ENCODE results near the gene ITGA3. TPM values are rescaled to one million over a fixed set of nuclear protein-coding genes. Genes with fewer than 3 reads are reported as not detected.

The ITGA3 gene
- total RNA-seq, 2 donors from 2014 or later, result 16.6 to 21.7 TPM

- Histone ChIP-seq H3K27ac (ENCODE audit: low read depth, low read length) (no peak overlapping the region), H3K9me3 (ENCODE audit: control insufficient read depth, low read length) (no peaks in the 10 kb centered on the region), H3K9ac (ENCODE audit: extremely low read depth, low read length, poor library complexity, severe bottlenecking) (no peak overlapping the region), H3K27me3 (ENCODE audit: control insufficient read depth, insufficient read depth, low read length, poor library complexity, severe bottlenecking) (no peaks in the 10 kb centered on the region), H3K4me1 (ENCODE audit: control insufficient read depth, insufficient read depth, low read length) (peaks cover 8% of the 10 kb centered on the region), H3K4me3 (ENCODE audit: low read length) (no peak overlapping the region), H3K36me3 (ENCODE audit: control insufficient read depth, insufficient read depth, low read length) (no peaks in the 10 kb centered on the region)
- Mint-ChIP-seq H3K9me3 (no peaks in the 10 kb centered on the region), H3K27me3 (ENCODE audit: insufficient read depth) (peaks cover 20% of the 10 kb centered on the region), H3K36me3 (ENCODE audit: low read depth) (no peaks in the 10 kb centered on the region), H3K4me3 (no peak overlapping the region), H3K4me1 (peaks cover 20% of the 10 kb centered on the region), H3K27ac (no peak overlapping the region)
- no peak for DNase-seq
- 83 to 86% methylated on average over 5 to 7 of the region's 7 CpGs for WGBS, 2 experiments (ENCODE audit: insufficient coverage in 1 of 2, insufficient read length in 1 of 2)
- TF ChIP-seq CTCF (conservative IDR thresholded peaks at IDR 0.05), result no peak
These were observed 64.8 kb downstream of the ITGA3 start for GRCh38 chr17:50120475-50121253.

DNA sequence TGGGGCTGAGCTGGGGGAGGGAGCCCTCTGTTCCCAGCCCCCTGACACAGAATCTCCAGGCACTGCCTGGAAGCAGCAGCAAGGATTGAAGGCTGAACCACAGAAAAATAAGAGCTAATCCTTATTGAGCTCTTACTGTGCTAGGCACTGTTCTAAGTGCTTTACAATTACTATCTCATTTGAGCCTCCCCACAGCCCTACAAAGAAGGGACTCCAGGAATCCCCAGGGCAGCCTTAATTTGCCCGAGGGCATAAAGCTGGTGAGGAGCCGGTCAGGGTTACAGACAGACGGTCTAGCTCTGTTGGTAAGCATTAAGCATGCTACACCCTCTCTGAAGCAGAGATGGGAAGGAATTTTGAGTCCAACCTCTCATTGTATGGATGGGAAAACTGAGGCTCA is 67.0 kb downstream of the ITGA3 start:
- H3K27ac ChIP-seq (ENCODE audit: low read depth, low read length), result no peak overlapping the region
- TF ChIP-seq CTCF (conservative IDR thresholded peaks at IDR 0.05), result no peak
- peaks cover 5% of the 10 kb centered on the region for H3K4me1 ChIP-seq (ENCODE audit: control insufficient read depth, insufficient read depth, low read length)
- H3K27me3 ChIP-seq (ENCODE audit: control insufficient read depth, insufficient read depth, low read length, poor library complexity, severe bottlenecking), result no peaks in the 10 kb centered on the region
- no peak overlapping the region for H3K4me3 Mint-ChIP-seq
- peaks cover 24% of the 10 kb centered on the region for H3K27me3 Mint-ChIP-seq (ENCODE audit: insufficient read depth)
- H3K27ac Mint-ChIP-seq, result no peak overlapping the region
- no peaks in the 10 kb centered on the region for H3K9me3 Mint-ChIP-seq
- 77 to 85% methylated on average over 3 of the region's 3 CpGs for WGBS, 2 experiments (ENCODE audit: insufficient coverage in 1 of 2, insufficient read length in 1 of 2)
- no peaks in the 10 kb centered on the region for H3K9me3 ChIP-seq (ENCODE audit: control insufficient read depth, low read length)
- no peak for DNase-seq
- peaks cover 22% of the 10 kb centered on the region for H3K4me1 Mint-ChIP-seq
- no peak overlapping the region for H3K9ac ChIP-seq (ENCODE audit: extremely low read depth, low read length, poor library complexity, severe bottlenecking)
- no peak overlapping the region for H3K4me3 ChIP-seq (ENCODE audit: low read length)
- no peaks in the 10 kb centered on the region for H3K36me3 Mint-ChIP-seq (ENCODE audit: low read depth)
- no peaks in the 10 kb centered on the region for H3K36me3 ChIP-seq (ENCODE audit: control insufficient read depth, insufficient read depth, low read length)

- H3K27ac ChIP-seq (ENCODE audit: low read depth, low read length), result peak overlapping the region; percentile 66
- H3K27ac Mint-ChIP-seq, result peak overlapping the region; percentile 81
- H3K4me3 Mint-ChIP-seq, result no peak overlapping the region
These were observed 67.9 kb downstream of the ITGA3 start for GRCh38 chr17:50123649-50124349.

More at GRCh38 chr17:50123649-50124349, 67.9 kb downstream of the ITGA3 start:
- DNase-seq, result peak; percentile 87
- Mint-ChIP-seq H3K9me3 (no peaks in the 10 kb centered on the region), H3K36me3 (ENCODE audit: low read depth) (no peaks in the 10 kb centered on the region), H3K27me3 (ENCODE audit: insufficient read depth) (peaks cover 21% of the 10 kb centered on the region), H3K4me1 (peaks cover 28% of the 10 kb centered on the region)
- no peak overlapping the region for H3K9ac ChIP-seq (ENCODE audit: extremely low read depth, low read length, poor library complexity, severe bottlenecking)
- H3K36me3 ChIP-seq (ENCODE audit: control insufficient read depth, insufficient read depth, low read length), result no peaks in the 10 kb centered on the region
- no peak overlapping the region for H3K4me3 ChIP-seq (ENCODE audit: low read length)
- no peaks in the 10 kb centered on the region for H3K9me3 ChIP-seq (ENCODE audit: control insufficient read depth, low read length)
- WGBS, 2 experiments (ENCODE audit: insufficient coverage in 1 of 2, insufficient read length in 1 of 2), result 43 to 59% methylated on average over 4 to 12 of the region's 12 CpGs
- H3K27me3 ChIP-seq (ENCODE audit: control insufficient read depth, insufficient read depth, low read length, poor library complexity, severe bottlenecking), result no peaks in the 10 kb centered on the region
- H3K4me1 ChIP-seq (ENCODE audit: control insufficient read depth, insufficient read depth, low read length), result peaks cover 5% of the 10 kb centered on the region
- no peak for TF ChIP-seq CTCF (conservative IDR thresholded peaks at IDR 0.05)

Data from endodermal cell (in vitro differentiated cells).